Mesendoderm (in vitro differentiated cells): ENCODE measurements around the gene GNL1.
"Not testable (repeated sequence)": the region's sequence is repeated elsewhere in the genome, so short reads cannot be mapped to it uniquely, and the experiment has no call there.

Source experiments
- DNase-seq: peaks from one replicate; pipeline ENCODE4 v3.0.0; 2013
- H2AK5ac ChIP-seq: 2 replicates; pipeline ENCODE4 v1.6.1; 2013; ENCODE audit warnings: low read length, inconsistent platforms
- H2BK120ac ChIP-seq: 2 replicates; pipeline ENCODE4 v1.6.1; 2013; ENCODE audit warnings: low read depth, mild to moderate bottlenecking, low read length, moderate library complexity, mixed read lengths
- H2BK15ac ChIP-seq: replicated peaks from 2 replicates; pipeline ENCODE4 v1.6.1; 2013; ENCODE audit warnings: low read depth, mild to moderate bottlenecking, moderate library complexity
- H2BK5ac ChIP-seq: 2 replicates; pipeline ENCODE4 v1.6.1; 2013; ENCODE audit warnings: low read length, inconsistent platforms
- H3K18ac ChIP-seq: 2 replicates; pipeline ENCODE4 v1.6.1; 2013; ENCODE audit warnings: mild to moderate bottlenecking, low read length, mixed read lengths
- H3K23ac ChIP-seq: one replicate; pipeline ENCODE4 v1.6.1; 2013; ENCODE audit warnings: low read length
- H3K27ac ChIP-seq: 2 replicates; pipeline ENCODE4 v1.5.1; 2013; ENCODE audit warnings: low read depth, mild to moderate bottlenecking, inconsistent platforms, low read length, moderate library complexity
- H3K27me3 ChIP-seq: 2 replicates; pipeline ENCODE4 v1.6.1; 2013; ENCODE audit warnings: low read length, control low read depth, mild to moderate bottlenecking, inconsistent platforms; ENCODE audit not compliant: insufficient read depth, poor library complexity
- H3K36me3 ChIP-seq: 2 replicates; pipeline ENCODE4 v1.6.1; 2013; ENCODE audit warnings: low read length, inconsistent platforms; ENCODE audit not compliant: control insufficient read depth, insufficient read depth
- H3K4ac ChIP-seq: one replicate; pipeline ENCODE4 v1.6.1; 2013; ENCODE audit warnings: low read depth, mild to moderate bottlenecking, low read length, moderate library complexity
- H3K4me1 ChIP-seq: 2 replicates; pipeline ENCODE4 v1.6.1; 2013; ENCODE audit warnings: low read depth, low read length, inconsistent platforms; ENCODE audit not compliant: control insufficient read depth
- H3K4me2 ChIP-seq: 2 replicates; pipeline ENCODE4 v1.6.1; 2013; ENCODE audit warnings: low read length
- H3K4me3 ChIP-seq: 2 replicates; pipeline ENCODE4 v1.5.1; 2013; ENCODE audit warnings: mild to moderate bottlenecking, low read length
- H3K56ac ChIP-seq: one replicate; pipeline ENCODE4 v1.6.1; 2013; ENCODE audit warnings: low read length
- H3K79me1 ChIP-seq: 2 replicates; pipeline ENCODE4 v1.6.1; 2013; ENCODE audit warnings: low read length, inconsistent platforms
- H3K79me2 ChIP-seq: 2 replicates; pipeline ENCODE4 v1.6.1; 2013; ENCODE audit warnings: mild to moderate bottlenecking, low read length; ENCODE audit not compliant: control insufficient read depth, insufficient read depth
- H3K9ac ChIP-seq: 2 replicates; pipeline ENCODE4 v1.6.1; 2013; ENCODE audit warnings: low read length, inconsistent platforms
- H4K5ac ChIP-seq: one replicate; pipeline ENCODE4 v1.6.1; 2013; ENCODE audit warnings: low read length
- H4K8ac ChIP-seq: one replicate; pipeline ENCODE4 v1.6.1; 2013; ENCODE audit warnings: low read depth, mild to moderate bottlenecking, control low read depth, low read length, moderate library complexity
- WGBS: extraction: QIAGEN DNeasy Blood & Tissue Kit; methylation state at CpG from one replicate; pipeline ENCODE4 v1.1.7; 2013; ENCODE audit warnings: low lambda C conversion rate, missing lambda C conversion rate; ENCODE audit not compliant: insufficient coverage; ENCODE audit errors: extremely low coverage; 5-methylcytosine and 5-hydroxymethylcytosine counted together

Gene GNL1

DNA sequence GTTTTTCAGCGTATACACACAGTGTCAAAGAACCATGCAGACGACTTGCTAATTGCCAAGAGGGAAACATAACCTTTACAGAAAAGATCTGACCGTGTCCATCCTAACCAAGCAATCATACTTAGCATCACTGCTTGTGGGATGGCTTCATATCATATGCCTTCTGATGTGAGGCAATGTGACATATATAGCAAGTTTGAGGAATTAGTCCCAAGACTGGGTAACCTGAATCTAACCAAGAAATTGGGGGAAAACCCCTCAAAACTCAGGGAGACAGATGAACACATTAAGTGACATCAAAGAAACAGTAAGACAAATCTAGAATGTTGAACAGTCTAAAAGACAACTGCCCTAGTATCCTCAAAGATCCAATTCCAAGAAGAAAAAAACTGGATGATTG is 18.4 kb downstream of the GNL1 start:
- Histone ChIP-seq H3K4ac (no peak overlapping the region), H3K18ac (no peak overlapping the region), H4K8ac (no peak overlapping the region), H2BK15ac (no peak overlapping the region), H3K4me1 (no peaks in the 10 kb centered on the region), H3K23ac (no peak overlapping the region), H2BK120ac (no peak overlapping the region), H3K36me3 (no peaks in the 10 kb centered on the region), H2AK5ac (no peak overlapping the region), H3K9ac (no peak overlapping the region), H4K5ac (no peak overlapping the region), H3K4me2 (no peak overlapping the region), H2BK5ac (no peak overlapping the region), H3K27me3 (no peaks in the 10 kb centered on the region), H3K56ac (no peak overlapping the region), H3K79me1 (no peaks in the 10 kb centered on the region), H3K27ac (no peak overlapping the region), H3K79me2 (no peaks in the 10 kb centered on the region), H3K4me3 (no peak overlapping the region)
- DNase-seq, result no peak
- WGBS, result no CpG with 5 or more reads among the region's 3 CpGs

DNA sequence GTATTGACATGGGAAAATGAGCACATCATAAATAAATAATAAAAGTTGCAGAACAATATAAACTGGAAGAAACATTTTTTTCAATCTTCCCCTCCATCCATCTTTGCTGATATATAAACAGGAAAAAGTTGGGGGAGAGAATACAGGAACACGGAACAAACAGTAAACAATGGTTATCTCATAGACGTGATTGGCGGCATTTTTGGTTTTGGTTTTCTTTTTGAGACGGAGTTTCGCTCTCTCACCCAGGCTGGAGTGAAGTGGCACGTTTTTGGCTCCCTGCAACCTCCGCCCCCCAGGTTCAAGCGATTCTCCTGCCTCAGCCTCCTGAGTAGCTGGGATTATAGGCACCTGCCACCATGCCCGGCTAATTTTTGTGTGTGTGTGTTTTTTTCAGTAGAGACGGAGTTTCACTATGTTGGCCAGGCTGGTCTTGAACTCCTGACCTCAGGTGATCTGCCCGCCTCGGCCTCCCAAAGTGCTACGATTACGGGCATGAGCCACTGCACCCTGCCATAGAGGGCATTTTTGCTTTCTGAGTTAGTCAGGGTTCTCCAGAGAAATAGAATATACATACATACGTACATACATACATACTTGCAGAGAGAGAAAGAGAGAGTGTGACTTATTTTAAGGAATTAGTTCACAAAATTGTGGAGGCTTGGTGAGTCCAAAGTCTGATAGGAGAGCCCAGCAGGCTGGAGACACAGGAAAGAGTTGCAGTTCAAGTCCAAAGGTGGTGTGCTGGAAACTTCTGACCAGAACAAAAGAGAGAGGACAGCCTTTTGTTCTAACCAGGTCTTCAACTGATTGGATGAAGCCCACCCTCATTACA is 22.6 kb downstream of the GNL1 start:
- no peak for DNase-seq
- Histone ChIP-seq H3K79me2 (no peaks in the 10 kb centered on the region), H2AK5ac (no peak overlapping the region), H3K4me2 (no peak overlapping the region), H2BK15ac (no peak overlapping the region), H3K56ac (no peak overlapping the region), H3K27ac (no peak overlapping the region), H4K5ac (no peak overlapping the region), H3K18ac (no peak overlapping the region), H4K8ac (no peak overlapping the region), H2BK5ac (no peak overlapping the region), H3K23ac (no peak overlapping the region), H3K27me3 (no peaks in the 10 kb centered on the region), H3K9ac (no peak overlapping the region), H3K79me1 (no peaks in the 10 kb centered on the region), H3K4ac (no peak overlapping the region), H3K4me1 (no peaks in the 10 kb centered on the region), H3K4me3 (no peak overlapping the region), H2BK120ac (no peak overlapping the region), H3K36me3 (no peaks in the 10 kb centered on the region)
- no CpG with 5 or more reads among the region's 15 CpGs for WGBS

DNA sequence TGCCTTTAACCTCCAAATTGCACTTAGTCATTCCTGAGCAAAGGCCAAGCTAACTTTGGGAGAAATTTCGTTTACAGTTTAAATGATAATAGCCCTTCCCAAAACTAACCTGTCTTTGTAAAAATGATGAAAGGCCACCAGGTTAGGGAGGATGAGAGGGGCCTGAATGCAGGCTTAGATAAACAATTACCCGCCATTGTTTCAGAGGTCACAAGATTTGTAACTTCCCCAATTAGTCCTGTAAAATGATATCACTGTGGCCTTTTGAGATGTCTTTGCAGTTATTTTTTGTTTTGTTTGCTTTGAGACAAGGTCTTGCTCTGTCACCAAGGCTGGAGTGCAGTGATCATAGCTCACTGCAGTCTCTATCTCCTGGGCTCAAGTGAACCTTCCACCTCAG is 26.3 kb downstream of the GNL1 start:
- DNase-seq, result no peak

DNA sequence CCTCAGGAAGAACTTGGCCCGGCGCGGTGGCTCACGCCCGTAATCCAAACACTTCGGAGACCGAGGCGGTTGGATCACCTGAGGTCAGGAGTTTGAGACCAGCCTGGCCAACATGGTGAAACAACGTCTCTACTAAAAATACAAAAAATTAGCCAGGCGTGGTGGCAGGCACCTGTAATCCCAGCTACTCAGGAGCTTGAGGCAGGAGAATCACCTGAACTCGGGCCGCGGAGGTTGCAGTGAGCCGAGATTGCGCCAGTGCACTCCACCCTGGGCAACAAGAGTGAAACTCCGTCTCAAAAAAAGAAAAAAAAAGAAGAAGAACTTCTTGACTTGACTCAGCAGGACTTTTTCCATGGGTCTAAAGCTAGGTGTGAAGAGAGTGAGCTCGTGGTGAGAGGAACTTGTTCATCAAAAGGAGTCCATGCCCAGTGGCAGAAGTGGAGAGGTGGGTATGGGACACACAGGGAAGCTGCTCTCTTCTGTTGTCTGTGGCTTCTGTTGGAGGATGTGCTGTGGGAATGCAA is 26.9 kb downstream of the GNL1 start:
- not testable (repeated sequence) for H3K36me3 ChIP-seq, H4K8ac ChIP-seq, H3K23ac ChIP-seq, H3K79me2 ChIP-seq, H2BK15ac ChIP-seq, H3K27ac ChIP-seq, DNase-seq, H3K27me3 ChIP-seq, H3K4ac ChIP-seq, H3K56ac ChIP-seq, H2BK120ac ChIP-seq, H3K9ac ChIP-seq, H3K4me1 ChIP-seq, H3K18ac ChIP-seq, H2AK5ac ChIP-seq, H3K79me1 ChIP-seq, H3K4me3 ChIP-seq, H3K4me2 ChIP-seq, H4K5ac ChIP-seq, H2BK5ac ChIP-seq
- WGBS, result no CpG with 5 or more reads among the region's 17 CpGs

More for the DNA sequence above, 26.3 kb downstream of the GNL1 start:
- no peak overlapping the region for H3K4me2 ChIP-seq
- H2BK15ac ChIP-seq, result no peak overlapping the region
- no peaks in the 10 kb centered on the region for H3K79me2 ChIP-seq
- no peak overlapping the region for H4K5ac ChIP-seq
- H3K4me3 ChIP-seq, result no peak overlapping the region
- H2BK5ac ChIP-seq, result no peak overlapping the region
- H3K27me3 ChIP-seq, result no peaks in the 10 kb centered on the region
- no peak overlapping the region for H3K56ac ChIP-seq
- WGBS, result no CpG with 5 or more reads among the region's 2 CpGs
- H3K4ac ChIP-seq, result no peak overlapping the region
- no peak overlapping the region for H3K9ac ChIP-seq
- no peaks in the 10 kb centered on the region for H3K4me1 ChIP-seq
- H3K79me1 ChIP-seq, result no peaks in the 10 kb centered on the region
- no peaks in the 10 kb centered on the region for H3K36me3 ChIP-seq
- H3K18ac ChIP-seq, result no peak overlapping the region
- H2AK5ac ChIP-seq, result no peak overlapping the region
- no peak overlapping the region for H4K8ac ChIP-seq
- H3K23ac ChIP-seq, result no peak overlapping the region
- no peak overlapping the region for H3K27ac ChIP-seq
- no peak overlapping the region for H2BK120ac ChIP-seq

DNA sequence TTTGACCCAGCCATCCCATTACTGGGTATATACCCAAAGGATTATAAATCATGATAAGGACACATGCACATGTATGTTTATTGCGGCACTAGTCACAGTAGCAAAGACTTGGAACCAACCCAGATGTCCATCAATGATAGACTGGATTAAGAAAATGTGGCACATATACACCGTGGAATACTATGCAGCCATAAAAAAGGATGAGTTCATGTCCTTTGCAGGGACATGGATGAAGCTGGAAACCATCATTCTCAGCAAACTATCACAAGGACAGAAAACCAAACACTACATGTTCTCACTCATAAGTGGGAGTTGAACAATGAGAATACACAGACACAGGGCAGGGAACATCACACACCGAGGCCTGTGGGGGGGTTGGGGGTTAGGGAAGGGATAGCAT is 29.8 kb downstream of the GNL1 start:
- not testable (repeated sequence) for H3K79me2 ChIP-seq, H3K4me1 ChIP-seq, H3K18ac ChIP-seq, H4K8ac ChIP-seq, H3K79me1 ChIP-seq, H3K27me3 ChIP-seq, DNase-seq, H3K4me3 ChIP-seq, H3K23ac ChIP-seq, H2BK15ac ChIP-seq, H3K27ac ChIP-seq, H2BK5ac ChIP-seq, H2BK120ac ChIP-seq, H3K56ac ChIP-seq, H4K5ac ChIP-seq, H3K4me2 ChIP-seq, H3K4ac ChIP-seq, H3K9ac ChIP-seq, H3K36me3 ChIP-seq, H2AK5ac ChIP-seq
- WGBS, result no CpG with 5 or more reads among the region's 3 CpGs

DNA sequence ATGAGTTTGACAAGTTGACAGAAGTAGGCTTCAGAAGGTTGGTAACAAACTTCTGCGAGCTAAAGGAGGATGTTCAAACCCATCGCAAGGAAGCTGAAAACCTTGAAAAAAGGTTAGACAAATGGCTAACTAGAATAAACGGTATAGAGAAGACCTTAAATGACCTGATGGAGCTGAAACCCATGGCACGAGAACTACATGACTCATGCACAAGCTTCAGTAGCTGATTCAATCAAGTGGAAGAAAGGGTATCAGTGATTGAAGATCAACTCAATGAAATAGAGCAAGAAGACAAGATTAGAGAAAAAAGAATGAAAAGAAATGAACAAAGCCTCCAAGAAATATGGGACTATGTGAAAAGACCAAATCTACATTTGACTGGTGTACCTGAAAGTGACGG is 34.3 kb downstream of the GNL1 start:
- DNase-seq, H3K27me3 ChIP-seq, H3K79me2 ChIP-seq, H3K4me2 ChIP-seq, H2BK15ac ChIP-seq, H3K4me3 ChIP-seq, H3K56ac ChIP-seq, H2AK5ac ChIP-seq, H3K79me1 ChIP-seq, H3K4ac ChIP-seq, H4K8ac ChIP-seq, H4K5ac ChIP-seq, H3K23ac ChIP-seq, H3K27ac ChIP-seq, H2BK120ac ChIP-seq, H3K9ac ChIP-seq, H3K4me1 ChIP-seq, H3K18ac ChIP-seq, H3K36me3 ChIP-seq, H2BK5ac ChIP-seq: not testable (repeated sequence)
- WGBS, result no CpG with 5 or more reads among the region's 5 CpGs
